NCI-H460 (cell line): ENCODE data around the gene PCNX1. TPM values are rescaled to one million over a fixed set of nuclear protein-coding genes. Genes with fewer than 3 reads are reported as not detected.
A peak's percentile ranks its signal among the peaks of the same experiment; 100 is the strongest.
"Not testable (repeated sequence)": the region's sequence is repeated elsewhere in the genome, so short reads cannot be mapped to it uniquely, and the experiment has no call there.

Experiments used
- DNase-seq: peaks from one replicate; pipeline ENCODE4 v3.0.0-alpha.2; 2016; ENCODE audit warnings: low read depth; ENCODE audit errors: extremely low read depth
- polyA plus RNA-seq: library from polyadenylated mRNA; depleted of rRNA; stranded (reverse); fragments of >200 nt; gene quantifications from 2 replicates; pipeline ENCODE4 v1.2.3, GENCODE V29; 2014; cell fraction: nucleus; rRNA removed
- total RNA-seq: library from RNA; depleted of rRNA; stranded (reverse); fragments of >200 nt; shearing (Covaris generic); gene quantifications from 2 replicates; pipeline ENCODE4 v1.2.3, GENCODE V29; 2014; rRNA removed

The PCNX1 gene
- 25.7 and 32.6 TPM in 2 replicates for total RNA-seq
- polyA plus RNA-seq = 12.9 and 22.2 TPM in 2 replicates

GRCh38 chr14:70907176-70907995 lies at the start of gene PCNX1:
TSS of gene PCNX1 (plus strand) at chr14:70907459. CDS start at chr14:70907851, 392 bp downstream.
- DNase-seq = peak; percentile 80

- no peak for DNase-seq
Observed at GRCh38 chr14:70857496-70857890, 49.8 kb upstream of the PCNX1 start.

- DNase-seq = no peak
Observed at GRCh38 chr14:70858641-70859040, 48.6 kb upstream of the PCNX1 start.

- not testable (repeated sequence) for DNase-seq
Observed at GRCh38 chr14:70866992-70867391, 40.3 kb upstream of the PCNX1 start.

GRCh38 chr14:70871001-70871400 lies 36.3 kb upstream of the PCNX1 start:
- no peak for DNase-seq

GRCh38 chr14:70871863-70872677 lies 35.2 kb upstream of the PCNX1 start:
- no peak for DNase-seq

GRCh38 chr14:70872678-70873020 lies 34.6 kb upstream of the PCNX1 start:
- DNase-seq = no peak

- DNase-seq = no peak
Observed at GRCh38 chr14:70873627-70874026, 33.6 kb upstream of the PCNX1 start.

- DNase-seq = not testable (repeated sequence)
Observed at GRCh38 chr14:70875811-70876460, 31.3 kb upstream of the PCNX1 start.

- DNase-seq = no peak
Observed at GRCh38 chr14:70879448-70879847, 27.8 kb upstream of the PCNX1 start.

- not testable (repeated sequence) for DNase-seq
Observed at GRCh38 chr14:70880888-70881287, 26.4 kb upstream of the PCNX1 start.

GRCh38 chr14:70881549-70882177 lies 25.6 kb upstream of the PCNX1 start:
- DNase-seq = no peak

GRCh38 chr14:70882776-70883492 lies 24.3 kb upstream of the PCNX1 start:
- no peak for DNase-seq

GRCh38 chr14:70884595-70885342 lies 22.5 kb upstream of the PCNX1 start:
- no peak for DNase-seq

GRCh38 chr14:70885343-70886022 lies 21.8 kb upstream of the PCNX1 start:
- no peak for DNase-seq

GRCh38 chr14:70886421-70887206 lies 20.6 kb upstream of the PCNX1 start:
- no peak for DNase-seq

- no peak for DNase-seq
Observed at GRCh38 chr14:70887207-70887681, 20.0 kb upstream of the PCNX1 start.
